ENCODE data around the gene GFM1.

The GFM1 gene

GRCh38 chr3:158700559-158700958 is 56.2 kb downstream of the GFM1 start:
- no peak for ATAC-seq
- DNase-seq = no peak
- Mint-ChIP-seq H3K9me3 (no peaks in the 10 kb centered on the region), H3K27me3 (no peaks in the 10 kb centered on the region), H3K27ac (no peak overlapping the region), H3K36me3 (ENCODE audit: low read depth) (peaks cover 29% of the 10 kb centered on the region), H3K4me1 (peaks cover 5% of the 10 kb centered on the region), H3K4me3 (no peak overlapping the region)

GRCh38 chr3:158701420-158702065 is 57.2 kb downstream of the GFM1 start:
- DNase-seq (no peak), ATAC-seq (no peak)
- H3K36me3 Mint-ChIP-seq (ENCODE audit: low read depth) = peaks cover 32% of the 10 kb centered on the region
- H3K4me1 Mint-ChIP-seq = peaks cover 5% of the 10 kb centered on the region
- no peak overlapping the region for H3K4me3 Mint-ChIP-seq
- no peaks in the 10 kb centered on the region for H3K9me3 Mint-ChIP-seq
- no peak overlapping the region for H3K27ac Mint-ChIP-seq
- no peaks in the 10 kb centered on the region for H3K27me3 Mint-ChIP-seq

GRCh38 chr3:158702815-158703481 is 58.6 kb downstream of the GFM1 start:
- DNase-seq (no peak), ATAC-seq (no peak)
- Mint-ChIP-seq H3K27me3 (no peaks in the 10 kb centered on the region), H3K27ac (peak overlapping the region; percentile 27), H3K9me3 (no peaks in the 10 kb centered on the region), H3K4me3 (no peak overlapping the region), H3K36me3 (ENCODE audit: low read depth) (peaks cover 40% of the 10 kb centered on the region), H3K4me1 (peaks cover 5% of the 10 kb centered on the region)

- Mint-ChIP-seq H3K27ac (peak overlapping the region; percentile 3), H3K4me3 (no peak overlapping the region), H3K4me1 (peaks cover 5% of the 10 kb centered on the region), H3K9me3 (no peaks in the 10 kb centered on the region), H3K36me3 (ENCODE audit: low read depth) (peaks cover 44% of the 10 kb centered on the region), H3K27me3 (no peaks in the 10 kb centered on the region)
- DNase-seq (no peak), ATAC-seq (no peak)
Observed at GRCh38 chr3:158703566-158703965, 59.2 kb downstream of the GFM1 start.

GRCh38 chr3:158709666-158710083 is 65.3 kb downstream of the GFM1 start:
- peaks cover 65% of the 10 kb centered on the region for H3K36me3 Mint-ChIP-seq (ENCODE audit: low read depth)
- H3K4me3 Mint-ChIP-seq = no peak overlapping the region
- ATAC-seq = peak; percentile 42
- no peaks in the 10 kb centered on the region for H3K27me3 Mint-ChIP-seq
- peaks cover 27% of the 10 kb centered on the region for H3K4me1 Mint-ChIP-seq
- H3K9me3 Mint-ChIP-seq = no peaks in the 10 kb centered on the region
- H3K27ac Mint-ChIP-seq = peak overlapping the region; percentile 41
- no peak for DNase-seq

- Mint-ChIP-seq H3K36me3 (ENCODE audit: low read depth) (peaks cover 61% of the 10 kb centered on the region), H3K4me1 (peaks cover 27% of the 10 kb centered on the region), H3K9me3 (no peaks in the 10 kb centered on the region), H3K4me3 (no peak overlapping the region), H3K27ac (no peak overlapping the region), H3K27me3 (no peaks in the 10 kb centered on the region)
- ATAC-seq (no peak), DNase-seq (no peak)
Observed at GRCh38 chr3:158710601-158711000, 66.3 kb downstream of the GFM1 start.

- peak overlapping the region; percentile 39 for H3K27ac Mint-ChIP-seq
- H3K4me1 Mint-ChIP-seq = peaks cover 30% of the 10 kb centered on the region
- DNase-seq (no peak), ATAC-seq (no peak)
- no peaks in the 10 kb centered on the region for H3K27me3 Mint-ChIP-seq
- H3K4me3 Mint-ChIP-seq = no peak overlapping the region
- H3K36me3 Mint-ChIP-seq (ENCODE audit: low read depth) = peaks cover 54% of the 10 kb centered on the region
- no peaks in the 10 kb centered on the region for H3K9me3 Mint-ChIP-seq
Observed at GRCh38 chr3:158711886-158712285, 67.6 kb downstream of the GFM1 start.

- Mint-ChIP-seq H3K36me3 (ENCODE audit: low read depth) (peaks cover 52% of the 10 kb centered on the region), H3K27me3 (no peaks in the 10 kb centered on the region), H3K9me3 (no peaks in the 10 kb centered on the region), H3K27ac (peak overlapping the region; percentile 70), H3K4me3 (no peak overlapping the region), H3K4me1 (peaks cover 34% of the 10 kb centered on the region)
- no peak for DNase-seq
- ATAC-seq = no peak
Observed at GRCh38 chr3:158712443-158712842, 68.1 kb downstream of the GFM1 start.

GRCh38 chr3:158713094-158713499 is 68.8 kb downstream of the GFM1 start:
- Mint-ChIP-seq H3K27me3 (no peaks in the 10 kb centered on the region), H3K27ac (peak overlapping the region; percentile 70), H3K9me3 (no peaks in the 10 kb centered on the region), H3K4me1 (peaks cover 34% of the 10 kb centered on the region), H3K4me3 (no peak overlapping the region), H3K36me3 (ENCODE audit: low read depth) (peaks cover 50% of the 10 kb centered on the region)
- ATAC-seq = peak; percentile 76
- no peak for DNase-seq

- H3K27me3 Mint-ChIP-seq = no peaks in the 10 kb centered on the region
- H3K27ac Mint-ChIP-seq = no peak overlapping the region
- H3K9me3 Mint-ChIP-seq = no peaks in the 10 kb centered on the region
- no peak for DNase-seq
- H3K4me1 Mint-ChIP-seq = peaks cover 38% of the 10 kb centered on the region
- no peak overlapping the region for H3K4me3 Mint-ChIP-seq
- peaks cover 33% of the 10 kb centered on the region for H3K36me3 Mint-ChIP-seq (ENCODE audit: low read depth)
- no peak for ATAC-seq
Observed at GRCh38 chr3:158717576-158717975, 73.2 kb downstream of the GFM1 start.

GRCh38 chr3:158718490-158719170 is 74.3 kb downstream of the GFM1 start:
- peaks cover 26% of the 10 kb centered on the region for H3K36me3 Mint-ChIP-seq (ENCODE audit: low read depth)
- H3K27me3 Mint-ChIP-seq = no peaks in the 10 kb centered on the region
- no peak for ATAC-seq
- H3K4me3 Mint-ChIP-seq = no peak overlapping the region
- no peak for DNase-seq
- H3K4me1 Mint-ChIP-seq = peaks cover 36% of the 10 kb centered on the region
- no peaks in the 10 kb centered on the region for H3K9me3 Mint-ChIP-seq
- H3K27ac Mint-ChIP-seq = no peak overlapping the region

- H3K4me3 Mint-ChIP-seq = no peak overlapping the region
- peaks cover 20% of the 10 kb centered on the region for H3K36me3 Mint-ChIP-seq (ENCODE audit: low read depth)
- no peak for ATAC-seq
- DNase-seq = no peak
- no peaks in the 10 kb centered on the region for H3K27me3 Mint-ChIP-seq
- peaks cover 44% of the 10 kb centered on the region for H3K4me1 Mint-ChIP-seq
- H3K27ac Mint-ChIP-seq = no peak overlapping the region
- H3K9me3 Mint-ChIP-seq = no peaks in the 10 kb centered on the region
Observed at GRCh38 chr3:158722108-158722507, 77.8 kb downstream of the GFM1 start.

- ATAC-seq (no peak), DNase-seq (no peak)
- Mint-ChIP-seq H3K4me1 (peaks cover 50% of the 10 kb centered on the region), H3K36me3 (ENCODE audit: low read depth) (peaks cover 17% of the 10 kb centered on the region), H3K4me3 (no peak overlapping the region), H3K9me3 (no peaks in the 10 kb centered on the region), H3K27ac (peak overlapping the region; percentile 89), H3K27me3 (peaks cover 2% of the 10 kb centered on the region)
Observed at GRCh38 chr3:158723991-158724390, 79.7 kb downstream of the GFM1 start.

GRCh38 chr3:158725348-158726011 is 81.2 kb downstream of the GFM1 start:
- H3K9me3 Mint-ChIP-seq = no peaks in the 10 kb centered on the region
- peak overlapping the region; percentile 50 for H3K27ac Mint-ChIP-seq
- peaks cover 17% of the 10 kb centered on the region for H3K36me3 Mint-ChIP-seq (ENCODE audit: low read depth)
- DNase-seq (no peak), ATAC-seq (peak; percentile 85)
- no peak overlapping the region for H3K4me3 Mint-ChIP-seq
- H3K4me1 Mint-ChIP-seq = peaks cover 49% of the 10 kb centered on the region
- H3K27me3 Mint-ChIP-seq = peaks cover 2% of the 10 kb centered on the region
